ENCODE results near the gene KRTAP4-8. TPM values are rescaled to one million over a fixed set of nuclear protein-coding genes. Genes with fewer than 3 reads are reported as not detected.
"Not testable (repeated sequence)": the region's sequence is repeated elsewhere in the genome, so short reads cannot be mapped to it uniquely, and the experiment has no call there.

Gene KRTAP4-8
- total RNA-seq, 1 donor from 2014 or later: not detected

GRCh38 chr17:41071606-41072360 lies 26.2 kb downstream of the KRTAP4-8 start:
- H3K4me3 ChIP-seq (ENCODE audit: low read depth, low read length): no peak overlapping the region
- DNase-seq (ENCODE audit: low read depth): no peak
- no peaks in the 10 kb centered on the region for H3K36me3 ChIP-seq (ENCODE audit: control insufficient read depth, insufficient read depth, low read length)
- no peaks in the 10 kb centered on the region for H3K27me3 ChIP-seq (ENCODE audit: control insufficient read depth, insufficient read depth, low read length)
- TF ChIP-seq CTCF (IDR thresholded peaks at IDR 0.05; ENCODE audit: insufficient read depth, low read length, poor library complexity, severe bottlenecking): no peak

- H3K27me3 ChIP-seq (ENCODE audit: control insufficient read depth, insufficient read depth, low read length): no peaks in the 10 kb centered on the region
- no peaks in the 10 kb centered on the region for H3K36me3 ChIP-seq (ENCODE audit: control insufficient read depth, insufficient read depth, low read length)
- no peak for DNase-seq (ENCODE audit: low read depth)
- no peak for TF ChIP-seq CTCF (IDR thresholded peaks at IDR 0.05; ENCODE audit: insufficient read depth, low read length, poor library complexity, severe bottlenecking)
- H3K4me3 ChIP-seq (ENCODE audit: low read depth, low read length): no peak overlapping the region
Observed at GRCh38 chr17:41069031-41069430, 28.9 kb downstream of the KRTAP4-8 start.

- Histone ChIP-seq H3K27me3 (ENCODE audit: control insufficient read depth, insufficient read depth, low read length) (no peaks in the 10 kb centered on the region), H3K36me3 (ENCODE audit: control insufficient read depth, insufficient read depth, low read length) (no peaks in the 10 kb centered on the region), H3K4me3 (ENCODE audit: low read depth, low read length) (no peak overlapping the region)
- DNase-seq (ENCODE audit: low read depth): no peak
- TF ChIP-seq CTCF (IDR thresholded peaks at IDR 0.05; ENCODE audit: insufficient read depth, low read length, poor library complexity, severe bottlenecking): no peak
Observed at GRCh38 chr17:41067281-41067680, 30.7 kb downstream of the KRTAP4-8 start.

- TF ChIP-seq CTCF (IDR thresholded peaks at IDR 0.05; ENCODE audit: insufficient read depth, low read length, poor library complexity, severe bottlenecking): no peak
- Histone ChIP-seq H3K27me3 (ENCODE audit: control insufficient read depth, insufficient read depth, low read length) (no peaks in the 10 kb centered on the region), H3K4me3 (ENCODE audit: low read depth, low read length) (no peak within 1 kb of the TSS), H3K36me3 (ENCODE audit: control insufficient read depth, insufficient read depth, low read length) (no peaks in the 10 kb centered on the region)
- peak; percentile 87 for DNase-seq (ENCODE audit: low read depth)
Observed at GRCh38 chr17:41065829-41066624, 31.9 kb downstream of the KRTAP4-8 start, which contains the start of gene KRTAP2-4. Gene KRTAP2-4 (minus strand): TSS chr17:41065879. CDS start chr17:41065845, 34 bp downstream.

DNA sequence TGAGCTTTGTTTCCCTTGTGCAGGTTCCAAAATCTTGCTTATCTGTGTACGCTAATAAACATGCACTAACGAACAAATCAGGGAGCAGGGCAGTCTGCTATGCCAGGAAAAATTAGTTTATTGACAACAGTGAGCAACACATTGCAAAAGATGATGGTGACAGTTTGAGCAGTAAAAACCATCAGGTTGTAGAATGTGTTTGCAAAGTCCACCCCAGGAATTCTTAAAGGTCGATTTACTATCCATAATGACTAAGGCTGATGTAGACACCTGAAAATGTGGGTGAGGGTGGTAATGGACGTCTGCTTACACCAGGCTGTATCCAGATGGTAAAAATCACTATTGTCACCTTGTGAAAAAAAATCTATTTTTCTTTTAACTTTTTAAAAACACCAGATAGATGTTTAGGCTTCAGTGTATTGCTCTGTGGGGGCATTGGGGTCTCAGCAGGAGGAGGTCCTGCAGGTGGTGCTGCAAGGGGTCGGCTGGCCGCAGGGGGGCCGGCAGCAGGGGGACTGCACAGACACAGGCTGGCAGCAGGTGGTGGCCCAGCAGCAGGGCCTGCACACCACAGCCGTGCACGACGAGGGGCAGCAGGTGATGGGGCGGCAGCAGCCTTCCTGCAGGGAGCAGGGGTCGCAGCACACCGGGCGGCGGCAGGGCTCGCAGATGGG lies 32.8 kb downstream of the KRTAP4-8 start:
- H3K4me3 ChIP-seq (ENCODE audit: low read depth, low read length); H3K36me3 ChIP-seq (ENCODE audit: control insufficient read depth, insufficient read depth, low read length); H3K27me3 ChIP-seq (ENCODE audit: control insufficient read depth, insufficient read depth, low read length); DNase-seq (ENCODE audit: low read depth): not testable (repeated sequence)

DNA sequence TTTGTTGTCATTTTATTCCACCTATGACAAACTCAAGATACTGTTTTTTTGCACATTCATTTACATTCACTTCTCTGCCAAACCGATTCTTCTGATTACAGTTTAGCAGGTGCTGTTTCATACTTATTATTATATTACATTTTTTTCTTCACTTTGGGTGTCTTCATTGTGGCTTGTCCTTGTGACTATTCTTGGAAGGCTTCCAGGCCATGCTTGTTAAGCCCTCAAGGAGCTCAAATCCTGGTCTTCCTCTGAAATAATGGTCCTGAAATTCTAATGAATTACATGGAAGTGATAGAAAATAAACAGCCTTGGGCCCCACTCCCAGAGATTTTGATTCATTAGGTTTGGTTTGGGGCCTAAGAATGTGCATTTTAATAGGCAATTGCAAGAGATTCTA lies 33.6 kb downstream of the KRTAP4-8 start:
- TF ChIP-seq CTCF (IDR thresholded peaks at IDR 0.05; ENCODE audit: insufficient read depth, low read length, poor library complexity, severe bottlenecking): no peak
- no peak for DNase-seq (ENCODE audit: low read depth)
- Histone ChIP-seq H3K36me3 (ENCODE audit: control insufficient read depth, insufficient read depth, low read length) (no peaks in the 10 kb centered on the region), H3K27me3 (ENCODE audit: control insufficient read depth, insufficient read depth, low read length) (no peaks in the 10 kb centered on the region), H3K4me3 (ENCODE audit: low read depth, low read length) (no peak overlapping the region)
